ENCODE data around the gene AHCYL2. TPM values are rescaled to one million over a fixed set of nuclear protein-coding genes. Genes with fewer than 3 reads are reported as not detected.

AHCYL2 gene
- total RNA-seq, 2 experiments from 2014 or later, result 10.0 to 12.1 TPM

GRCh38 chr7:129266181-129266580 is 41.4 kb downstream of the AHCYL2 start:
- no peaks in the 10 kb centered on the region for H3K27me3 Mint-ChIP-seq
- peaks cover 12% of the 10 kb centered on the region for H3K4me1 Mint-ChIP-seq
- no peak overlapping the region for H3K4me3 Mint-ChIP-seq
- H3K9me3 Mint-ChIP-seq, result no peaks in the 10 kb centered on the region
- no peak for DNase-seq
- no peak for ATAC-seq (ENCODE audit: low read depth)
- H3K36me3 Mint-ChIP-seq, result peaks cover 2% of the 10 kb centered on the region
- POLR2A ChIA-PET, result no interaction called here
- H3K27ac Mint-ChIP-seq, result no peak overlapping the region

DNA sequence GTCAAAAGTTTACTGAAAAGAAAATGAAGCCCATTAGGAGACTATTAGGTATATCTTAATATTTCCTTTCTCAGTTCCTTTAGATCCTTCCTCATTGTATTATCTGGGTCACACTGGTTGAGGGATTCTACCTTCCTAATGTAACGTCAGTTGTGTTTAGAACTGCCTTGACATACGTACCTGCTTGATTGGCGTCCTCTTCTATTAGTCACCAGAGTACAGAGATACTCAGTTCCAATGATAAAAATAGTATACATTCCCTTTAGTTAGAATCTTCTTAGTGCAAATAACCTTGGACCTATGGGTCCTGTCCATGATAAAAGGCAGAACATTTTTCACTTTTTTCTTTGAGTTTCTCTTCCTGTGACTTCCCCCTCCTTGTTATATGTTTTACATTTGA is 45.2 kb downstream of the AHCYL2 start:
- DNase-seq (no peak), ATAC-seq (ENCODE audit: low read depth) (no peak)
- Mint-ChIP-seq H3K9me3 (no peaks in the 10 kb centered on the region), H3K27ac (no peak overlapping the region), H3K4me3 (no peak overlapping the region), H3K27me3 (no peaks in the 10 kb centered on the region), H3K4me1 (peaks cover 5% of the 10 kb centered on the region), H3K36me3 (peaks cover 3% of the 10 kb centered on the region)
- POLR2A ChIA-PET, result no interaction called here

GRCh38 chr7:129271500-129272355 is 46.9 kb downstream of the AHCYL2 start:
- Mint-ChIP-seq H3K27ac (peak overlapping the region; percentile 47), H3K36me3 (peaks cover 3% of the 10 kb centered on the region), H3K4me3 (peak overlapping the region; percentile 53), H3K9me3 (no peaks in the 10 kb centered on the region), H3K27me3 (no peaks in the 10 kb centered on the region), H3K4me1 (peaks cover 5% of the 10 kb centered on the region)
- ATAC-seq (ENCODE audit: low read depth) (peak; percentile 97), DNase-seq (no peak)
- POLR2A ChIA-PET, result interaction anchor here (1.1 to 1.9 kb wide), 3 partner anchors 39 to 54 kb away, joined by 3 to 7 read pairs (median 5); partner anchors contain the start of gene AHCYL2

- H3K4me1 Mint-ChIP-seq, result peaks cover 5% of the 10 kb centered on the region
- ATAC-seq (ENCODE audit: low read depth), result no peak
- POLR2A ChIA-PET, result no interaction called here
- no peak for DNase-seq
- no peak overlapping the region for H3K4me3 Mint-ChIP-seq
- no peaks in the 10 kb centered on the region for H3K27me3 Mint-ChIP-seq
- H3K9me3 Mint-ChIP-seq, result no peaks in the 10 kb centered on the region
- peaks cover 3% of the 10 kb centered on the region for H3K36me3 Mint-ChIP-seq
- no peak overlapping the region for H3K27ac Mint-ChIP-seq
Measured at GRCh38 chr7:129273936-129274335, 49.1 kb downstream of the AHCYL2 start.

- Mint-ChIP-seq H3K4me3 (no peak overlapping the region), H3K4me1 (peaks cover 4% of the 10 kb centered on the region), H3K9me3 (no peaks in the 10 kb centered on the region), H3K36me3 (peaks cover 3% of the 10 kb centered on the region), H3K27me3 (no peaks in the 10 kb centered on the region), H3K27ac (no peak overlapping the region)
- DNase-seq, result no peak
- no peak for ATAC-seq (ENCODE audit: low read depth)
- POLR2A ChIA-PET, result no interaction called here
Measured at GRCh38 chr7:129277629-129278028, 52.8 kb downstream of the AHCYL2 start.

DNA sequence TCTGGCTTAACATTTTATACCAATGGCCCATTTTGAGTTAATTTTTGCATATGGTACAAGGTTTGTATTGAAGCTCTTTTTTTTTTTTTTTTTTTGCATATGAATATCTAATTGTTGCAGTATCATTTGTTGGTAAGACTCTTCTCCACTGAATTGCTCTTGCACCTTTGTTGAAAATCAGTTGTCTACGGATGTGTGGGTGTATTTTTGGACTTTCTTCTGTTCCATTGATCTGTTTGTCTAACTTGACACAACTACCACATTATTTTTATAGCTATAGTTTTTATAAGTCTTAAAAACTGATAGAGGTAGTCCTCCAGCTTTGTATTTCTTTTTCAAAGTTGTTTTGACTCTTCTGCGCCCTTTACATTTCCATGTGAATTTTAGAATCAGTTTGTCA is 53.9 kb downstream of the AHCYL2 start:
- peaks cover 4% of the 10 kb centered on the region for H3K4me1 Mint-ChIP-seq
- H3K27ac Mint-ChIP-seq, result no peak overlapping the region

DNA sequence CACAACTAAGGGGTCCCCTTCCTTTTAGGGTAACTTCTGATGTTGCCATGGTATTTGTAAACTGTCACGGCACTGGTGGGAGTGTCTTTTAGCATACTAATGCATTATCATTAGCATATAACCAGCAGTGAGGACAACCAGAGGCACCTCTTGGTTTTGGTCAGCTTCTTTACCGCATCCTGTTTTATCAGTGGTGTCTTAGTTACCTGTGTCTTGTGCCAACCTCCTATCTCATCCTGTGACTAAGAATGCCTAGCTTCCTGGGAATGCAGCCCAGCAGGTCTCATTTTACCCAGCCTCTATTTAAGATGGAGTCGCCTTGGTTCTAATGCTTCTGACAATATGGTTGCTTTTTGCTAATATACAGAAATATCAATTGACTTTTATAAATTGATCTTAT is 54.9 kb downstream of the AHCYL2 start:
- Mint-ChIP-seq H3K9me3 (no peaks in the 10 kb centered on the region), H3K4me3 (no peak overlapping the region), H3K4me1 (peaks cover 4% of the 10 kb centered on the region), H3K36me3 (no peaks in the 10 kb centered on the region), H3K27me3 (no peaks in the 10 kb centered on the region), H3K27ac (no peak overlapping the region)
- POLR2A ChIA-PET, result no interaction called here
- ATAC-seq (ENCODE audit: low read depth) (no peak), DNase-seq (no peak)

More for the DNA sequence above, 53.9 kb downstream of the AHCYL2 start:
- no peak for DNase-seq
- H3K9me3 Mint-ChIP-seq, result no peaks in the 10 kb centered on the region
- H3K27me3 Mint-ChIP-seq, result no peaks in the 10 kb centered on the region
- ATAC-seq (ENCODE audit: low read depth), result no peak
- POLR2A ChIA-PET, result interaction anchor here (0.6 kb wide), 1 partner anchor 14 kb away, joined by 6 read pairs; no protein-coding TSS in a partner anchor
- no peak overlapping the region for H3K4me3 Mint-ChIP-seq
- H3K36me3 Mint-ChIP-seq, result peaks cover 3% of the 10 kb centered on the region

- POLR2A ChIA-PET, result no interaction called here
- ATAC-seq (ENCODE audit: low read depth) (no peak), DNase-seq (no peak)
- Mint-ChIP-seq H3K4me3 (no peak overlapping the region), H3K9me3 (no peaks in the 10 kb centered on the region), H3K27me3 (no peaks in the 10 kb centered on the region), H3K36me3 (no peaks in the 10 kb centered on the region), H3K4me1 (peaks cover 4% of the 10 kb centered on the region), H3K27ac (no peak overlapping the region)
Measured at GRCh38 chr7:129281163-129281562, 56.3 kb downstream of the AHCYL2 start.

DNA sequence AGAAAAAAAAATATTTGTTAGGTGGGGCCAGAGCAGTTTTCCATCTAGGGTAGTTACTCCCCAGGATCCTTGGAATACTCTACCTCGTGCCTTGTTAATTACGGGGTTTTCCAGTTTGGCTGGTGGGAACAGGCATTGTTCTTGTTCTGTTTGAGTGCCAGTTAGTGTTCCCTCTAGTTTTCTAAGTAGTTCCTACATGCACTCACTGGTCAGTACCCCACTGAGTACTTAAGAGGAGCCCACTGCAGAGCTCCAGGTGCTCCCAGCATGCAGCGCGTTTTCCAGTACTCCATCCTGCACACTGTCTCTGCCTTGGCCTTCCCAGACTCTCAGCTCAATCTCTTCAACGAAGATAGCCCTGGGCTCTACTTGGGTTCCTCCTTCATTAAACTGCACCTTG is 58.0 kb downstream of the AHCYL2 start:
- no peaks in the 10 kb centered on the region for H3K27me3 Mint-ChIP-seq
- H3K4me1 Mint-ChIP-seq, result peaks cover 4% of the 10 kb centered on the region
- H3K27ac Mint-ChIP-seq, result no peak overlapping the region
- no peaks in the 10 kb centered on the region for H3K9me3 Mint-ChIP-seq
- DNase-seq (no peak), ATAC-seq (ENCODE audit: low read depth) (no peak)
- H3K36me3 Mint-ChIP-seq, result no peaks in the 10 kb centered on the region
- POLR2A ChIA-PET, result no interaction called here
- no peak overlapping the region for H3K4me3 Mint-ChIP-seq

GRCh38 chr7:129283936-129284335 is 59.1 kb downstream of the AHCYL2 start:
- POLR2A ChIA-PET, result no interaction called here
- Mint-ChIP-seq H3K27me3 (no peaks in the 10 kb centered on the region), H3K4me3 (no peak overlapping the region), H3K9me3 (no peaks in the 10 kb centered on the region), H3K27ac (no peak overlapping the region), H3K36me3 (no peaks in the 10 kb centered on the region), H3K4me1 (peaks cover 4% of the 10 kb centered on the region)
- no peak for ATAC-seq (ENCODE audit: low read depth)
- no peak for DNase-seq

DNA sequence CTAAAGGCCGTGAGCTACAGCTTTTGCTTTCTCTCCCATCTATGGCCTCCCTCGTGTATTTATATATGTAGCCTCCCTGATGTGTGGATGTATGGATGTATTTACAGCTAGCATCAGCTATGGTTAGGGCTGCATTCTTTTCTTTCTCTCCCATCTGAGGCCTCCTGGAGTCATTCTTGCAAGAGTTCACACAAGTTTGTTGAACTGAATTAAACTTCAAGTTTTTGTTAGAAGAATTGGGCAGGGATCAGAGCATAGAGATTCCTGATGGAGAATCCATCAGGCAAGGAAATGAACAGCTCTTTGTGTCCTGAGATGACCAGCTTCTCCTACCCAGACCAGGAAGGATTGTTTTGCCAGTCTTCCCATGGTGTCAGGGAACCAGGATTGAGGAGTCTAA is 60.3 kb downstream of the AHCYL2 start:
- Mint-ChIP-seq H3K4me3 (no peak overlapping the region), H3K27ac (no peak overlapping the region), H3K27me3 (no peaks in the 10 kb centered on the region), H3K9me3 (no peaks in the 10 kb centered on the region), H3K36me3 (no peaks in the 10 kb centered on the region), H3K4me1 (no peaks in the 10 kb centered on the region)
- DNase-seq (no peak), ATAC-seq (ENCODE audit: low read depth) (no peak)
- POLR2A ChIA-PET, result no interaction called here

GRCh38 chr7:129292861-129293260 is 68.0 kb downstream of the AHCYL2 start:
- H3K27me3 Mint-ChIP-seq, result no peaks in the 10 kb centered on the region
- H3K4me3 Mint-ChIP-seq, result no peak overlapping the region
- DNase-seq (no peak), ATAC-seq (ENCODE audit: low read depth) (no peak)
- no peak overlapping the region for H3K27ac Mint-ChIP-seq
- H3K4me1 Mint-ChIP-seq, result no peaks in the 10 kb centered on the region
- H3K9me3 Mint-ChIP-seq, result no peaks in the 10 kb centered on the region
- POLR2A ChIA-PET, result interaction anchor here (0.6 kb wide), 1 partner anchor 696 kb away, joined by 3 read pairs; no protein-coding TSS in a partner anchor
- H3K36me3 Mint-ChIP-seq, result no peaks in the 10 kb centered on the region

DNA sequence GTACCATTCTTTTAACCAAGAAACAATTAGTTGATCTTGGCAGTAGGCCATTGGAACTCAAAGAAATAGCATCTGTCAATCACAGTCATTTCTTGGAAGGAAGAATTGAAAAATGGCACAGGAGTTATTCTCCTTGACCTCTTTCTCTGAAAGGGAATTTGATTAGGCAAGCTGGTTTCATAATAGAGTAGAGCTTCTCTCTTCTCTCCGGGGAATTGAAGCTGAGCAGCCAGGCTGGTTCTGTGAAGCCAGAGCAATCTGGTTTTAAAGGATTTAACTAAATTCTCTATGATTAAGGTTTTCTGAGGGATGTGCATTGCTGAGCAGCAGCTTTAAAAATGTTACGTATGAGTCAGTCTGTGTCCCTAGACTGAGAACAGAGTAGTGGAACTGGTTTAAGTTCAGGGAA is 70.2 kb downstream of the AHCYL2 start:
- POLR2A ChIA-PET, result no interaction called here
- Mint-ChIP-seq H3K9me3 (no peaks in the 10 kb centered on the region), H3K27ac (no peak overlapping the region), H3K4me3 (no peak overlapping the region), H3K36me3 (no peaks in the 10 kb centered on the region), H3K27me3 (no peaks in the 10 kb centered on the region), H3K4me1 (no peaks in the 10 kb centered on the region)
- DNase-seq (no peak), ATAC-seq (ENCODE audit: low read depth) (no peak)

- no peak for ATAC-seq (ENCODE audit: low read depth)
- H3K36me3 Mint-ChIP-seq, result peaks cover 7% of the 10 kb centered on the region
- H3K27me3 Mint-ChIP-seq, result peaks cover 2% of the 10 kb centered on the region
- H3K4me3 Mint-ChIP-seq, result no peak overlapping the region
- peak; percentile 40 for DNase-seq
- H3K27ac Mint-ChIP-seq, result no peak overlapping the region
- no peaks in the 10 kb centered on the region for H3K4me1 Mint-ChIP-seq
- POLR2A ChIA-PET, result interaction anchor here (0.6 kb wide), 1 partner anchor 191 kb away, joined by 4 read pairs; no protein-coding TSS in a partner anchor
- H3K9me3 Mint-ChIP-seq, result peaks cover 7% of the 10 kb centered on the region
Measured at GRCh38 chr7:129298268-129298893, 73.6 kb downstream of the AHCYL2 start.
